Smooth muscle cell (in vitro differentiated cells): Measurements from ENCODE around the gene MST1. TPM values are rescaled to one million over a fixed set of nuclear protein-coding genes. Genes with fewer than 3 reads are reported as not detected.
"Not testable (repeated sequence)": the region's sequence is repeated elsewhere in the genome, so short reads cannot be mapped to it uniquely, and the experiment has no call there.

Source experiments
- DNase-seq: peaks from one replicate; lab custom pipeline; 2025; ENCODE audit not compliant: unreplicated experiment; lab: John Stamatoyannopoulos, UW
- H2AFZ ChIP-seq: fragments of 200-600 bp; sonication (generic); 2 replicates; pipeline ENCODE4 v1.6.0; 2016; ENCODE audit warnings: antibody characterized with exemption, low read depth, mild to moderate bottlenecking
- H3F3A ChIP-seq: fragments of 200-600 bp; sonication (generic); 2 replicates; pipeline ENCODE4 v1.6.0; 2017; ENCODE audit warnings: antibody characterized with exemption, low read depth
- H3K27ac ChIP-seq: fragments of 200-600 bp; sonication (generic); 2 replicates; pipeline ENCODE4 v1.5.1; 2016; ENCODE audit warnings: low read depth, mild to moderate bottlenecking
- H3K27me3 ChIP-seq: fragments of 200-600 bp; sonication (generic); 2 replicates; pipeline ENCODE4 v1.6.1; 2016; ENCODE audit warnings: low read depth, mild to moderate bottlenecking
- H3K36me3 ChIP-seq: fragments of 200-600 bp; sonication (generic); 2 replicates; pipeline ENCODE4 v1.5.1; 2016; ENCODE audit warnings: low read depth
- H3K4me1 ChIP-seq: fragments of 200-600 bp; sonication (generic); 2 replicates; pipeline ENCODE4 v1.5.1; 2016; ENCODE audit warnings: low read depth
- H3K4me2 ChIP-seq: fragments of 200-600 bp; sonication (generic); 2 replicates; pipeline ENCODE4 v1.6.0; 2016; ENCODE audit warnings: mild to moderate bottlenecking
- H3K4me3 ChIP-seq: fragments of 200-600 bp; sonication (generic); 2 replicates; pipeline ENCODE4 v1.5.1; 2016; ENCODE audit warnings: mild to moderate bottlenecking
- H3K79me2 ChIP-seq: fragments of 200-600 bp; sonication (generic); 2 replicates; pipeline ENCODE4 v1.6.0; 2016; ENCODE audit warnings: low read depth, mild to moderate bottlenecking
- H3K9ac ChIP-seq: fragments of 200-600 bp; sonication (generic); 2 replicates; pipeline ENCODE4 v1.6.0; 2016; ENCODE audit warnings: low read depth
- H3K9me3 ChIP-seq: fragments of 200-600 bp; sonication (generic); replicated peaks from 2 replicates; pipeline ENCODE4 v1.5.1; 2016; ENCODE audit warnings: low read depth
- H4K20me1 ChIP-seq: fragments of 200-600 bp; sonication (generic); 2 replicates; pipeline ENCODE4 v1.6.0; 2016; ENCODE audit warnings: low read depth
- CTCF ChIP-seq: fragments of 200-600 bp; sonication (generic); IDR thresholded peaks from 2 replicates; pipeline ENCODE4 v1.5.1; 2017; ENCODE audit warnings: borderline replicate concordance, mild to moderate bottlenecking, antibody characterized with exemption; ENCODE audit not compliant: insufficient read depth, poor library complexity, severe bottlenecking
- WGBS: methylation state at CpG from one replicate; pipeline ENCODE4 v1.1.7; 2016; ENCODE audit warnings: low lambda C conversion rate; 5-methylcytosine and 5-hydroxymethylcytosine counted together
- polyA plus RNA-seq: library from polyadenylated mRNA; unstranded; fragments of >200 nt; fragmentation: Nextera tagmentation; extraction: Ambion mirVana; gene quantifications from 2 replicates; pipeline ENCODE4 v1.2.1, GENCODE V29; 2016
- total RNA-seq: library from RNA; depleted of rRNA; stranded (reverse); fragments of >200 nt; gene quantifications from 2 replicates; pipeline ENCODE4 v1.2.3, GENCODE V29; 2014

The MST1 gene
- total and polyA plus RNA-seq, 2 experiments from 2014 or later: 18.7 to 22.9 TPM

DNA sequence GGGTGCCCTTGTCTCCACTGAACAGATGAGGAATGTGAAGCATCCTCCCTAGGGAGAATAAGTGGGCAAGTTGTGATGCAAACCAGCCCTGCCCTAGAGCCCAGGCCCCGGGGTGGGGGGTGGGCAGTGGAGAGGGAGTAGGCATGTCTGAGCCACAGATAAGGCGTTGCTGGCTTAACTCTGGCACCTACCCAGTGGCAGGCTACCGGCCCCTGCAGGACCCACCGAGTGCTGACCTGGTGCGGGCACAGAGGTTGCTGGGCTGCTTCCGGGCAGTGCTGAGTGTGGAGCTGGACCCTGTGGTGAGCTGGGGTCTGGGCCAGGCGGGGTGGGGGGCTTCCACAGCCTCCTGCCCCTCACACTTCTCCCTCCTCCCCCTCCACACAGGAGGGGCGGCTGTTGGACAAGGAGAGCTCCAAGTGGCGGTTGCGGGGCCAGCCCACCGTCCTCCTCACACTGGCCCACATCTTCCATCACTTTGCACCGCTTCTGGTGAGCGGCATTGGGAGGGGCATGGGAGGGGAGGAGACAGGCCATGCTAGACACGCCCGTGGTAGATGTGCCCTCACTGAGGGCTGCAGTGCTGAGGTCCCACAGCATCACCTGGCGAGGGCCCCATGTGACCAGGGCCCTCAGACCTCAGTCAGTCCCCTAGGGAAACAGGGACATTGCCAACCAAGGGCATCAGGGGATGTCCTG lies 10.2 kb upstream of the MST1 start:
- Histone ChIP-seq H3K9me3 (no peaks in the 10 kb centered on the region), H3K4me3 (no peak overlapping the region), H2AFZ (no peak overlapping the region), H3K4me1 (no peaks in the 10 kb centered on the region), H3K9ac (no peak overlapping the region), H3K27me3 (no peaks in the 10 kb centered on the region), H4K20me1 (peaks cover 8% of the 10 kb centered on the region), H3K4me2 (no peak overlapping the region), H3K27ac (no peak overlapping the region), H3F3A (no peaks in the 10 kb centered on the region), H3K79me2 (no peaks in the 10 kb centered on the region), H3K36me3 (no peaks in the 10 kb centered on the region)
- WGBS: 89% methylated on average over 16 of the region's 16 CpGs
- DNase-seq: no peak
- TF ChIP-seq CTCF: no peak

DNA sequence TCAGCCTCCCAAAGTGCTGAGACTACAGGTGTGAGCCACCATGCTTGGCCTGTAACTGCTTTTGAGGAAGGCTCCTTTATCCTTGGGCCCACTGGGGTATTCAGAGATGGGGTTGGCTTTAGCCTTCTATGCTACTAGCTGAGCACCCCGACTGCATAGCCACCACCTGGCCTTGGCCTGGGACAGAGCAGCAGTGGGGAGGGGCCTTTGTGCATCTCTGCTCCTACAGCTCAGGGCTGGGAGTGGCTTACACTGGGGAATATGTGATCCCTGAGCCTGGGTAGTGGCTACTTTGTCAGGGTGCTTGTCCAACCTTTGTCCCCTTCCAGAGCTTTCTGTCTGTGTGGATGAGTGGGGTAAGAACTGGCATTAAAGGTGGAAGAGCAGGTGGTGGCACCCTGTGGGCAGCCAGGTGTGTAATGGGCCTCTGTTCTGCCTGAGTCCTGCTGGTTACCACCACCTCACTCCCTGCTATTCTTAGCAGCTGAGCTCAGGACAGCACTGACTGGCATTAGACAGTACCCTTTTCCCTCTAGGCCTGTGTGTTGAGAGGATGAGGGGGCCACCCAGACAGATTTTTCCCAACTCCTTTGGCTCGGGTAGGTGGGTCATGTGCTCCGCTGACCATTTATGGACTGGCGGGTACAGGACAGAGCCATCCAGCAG lies 6.2 kb upstream of the MST1 start:
- not testable (repeated sequence) for H2AFZ ChIP-seq, H3K36me3 ChIP-seq, H3K4me1 ChIP-seq, H3K27me3 ChIP-seq, H3F3A ChIP-seq, H3K9ac ChIP-seq, H3K4me3 ChIP-seq, H3K27ac ChIP-seq, DNase-seq, H3K9me3 ChIP-seq, H3K4me2 ChIP-seq
- 98% methylated on average over 4 of the region's 4 CpGs for WGBS
- H3K79me2 ChIP-seq: peaks cover 20% of the 10 kb centered on the region
- H4K20me1 ChIP-seq: peaks cover 16% of the 10 kb centered on the region

DNA sequence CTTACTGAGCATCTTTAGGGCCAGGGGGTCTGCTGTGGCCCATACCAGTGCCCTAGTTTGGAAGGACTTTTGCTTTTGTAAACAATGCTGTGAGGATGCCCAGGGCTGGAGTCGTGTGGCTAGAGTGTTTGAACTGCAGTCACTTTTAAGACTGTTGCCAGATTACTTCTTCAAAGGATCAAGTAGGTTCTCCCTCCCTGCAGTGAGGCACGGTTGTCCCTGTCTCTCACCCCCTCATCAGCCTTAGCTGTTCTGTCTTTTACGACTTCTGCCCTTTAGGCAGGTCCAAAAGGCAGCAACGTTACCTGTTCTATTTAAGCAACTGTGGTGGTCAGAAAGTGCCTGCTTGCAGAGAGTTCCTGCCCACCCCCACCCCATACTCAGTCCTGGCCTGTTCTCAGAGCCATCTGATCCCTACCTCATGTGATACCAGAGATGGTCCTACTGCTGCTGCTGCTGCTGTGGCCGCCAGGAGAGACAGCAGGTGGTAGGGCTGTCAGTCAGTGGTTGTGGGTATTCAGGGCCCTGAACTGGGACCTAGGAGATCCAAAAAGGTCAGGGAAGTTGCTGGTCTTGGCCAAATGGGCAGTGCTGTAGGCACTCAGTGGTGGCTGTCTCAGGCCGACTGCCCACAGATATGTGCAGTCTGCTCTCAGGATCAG lies 5.3 kb upstream of the MST1 start:
- not testable (repeated sequence) for H3K4me3 ChIP-seq, H3K27ac ChIP-seq, DNase-seq, H3K4me2 ChIP-seq, H3K4me1 ChIP-seq, H3K27me3 ChIP-seq, H2AFZ ChIP-seq, H3K36me3 ChIP-seq, H3K9me3 ChIP-seq, H3K9ac ChIP-seq, H3F3A ChIP-seq
- WGBS: 73% methylated on average over 6 of the region's 6 CpGs
- Histone ChIP-seq H3K79me2 (peaks cover 28% of the 10 kb centered on the region), H4K20me1 (peaks cover 16% of the 10 kb centered on the region)

- WGBS: 95% methylated on average over 3 of the region's 3 CpGs
- H3K79me2 ChIP-seq: peaks cover 28% of the 10 kb centered on the region
Measured at GRCh38 chr3:49691481-49691880, 2.2 kb upstream of the MST1 start.

DNA sequence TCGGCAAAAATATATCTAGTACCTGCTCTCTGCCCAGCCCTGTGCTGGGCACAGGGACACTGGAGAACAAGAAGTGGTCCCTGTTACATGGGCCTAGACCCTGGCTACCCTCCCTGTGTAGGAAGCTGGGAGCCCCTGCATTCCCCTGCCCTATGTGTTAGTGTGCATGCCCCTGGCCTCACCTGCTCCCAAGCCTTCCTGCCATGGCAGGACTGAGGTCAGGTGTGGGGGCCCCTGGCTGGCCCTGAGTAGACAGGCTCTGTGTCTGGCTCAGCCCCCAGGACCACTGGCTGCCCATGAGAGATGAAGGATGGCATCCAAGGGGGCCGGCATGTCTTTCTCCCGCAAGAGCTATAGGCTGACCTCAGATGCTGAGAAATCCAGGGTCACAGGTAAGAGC lies 1.6 kb upstream of the MST1 start:
- H3K27ac ChIP-seq, H3K9ac ChIP-seq, H3K4me2 ChIP-seq, H3F3A ChIP-seq, DNase-seq, H3K4me1 ChIP-seq, H3K9me3 ChIP-seq, H3K4me3 ChIP-seq, H3K27me3 ChIP-seq, H3K36me3 ChIP-seq, H2AFZ ChIP-seq: not testable (repeated sequence)
- H3K79me2 ChIP-seq: peaks cover 28% of the 10 kb centered on the region
- H4K20me1 ChIP-seq: peaks cover 13% of the 10 kb centered on the region
- WGBS: 94% methylated on average over 3 of the region's 3 CpGs

More at GRCh38 chr3:49691481-49691880, 2.2 kb upstream of the MST1 start:
- H2AFZ ChIP-seq, H3K36me3 ChIP-seq, H3K9me3 ChIP-seq, H3F3A ChIP-seq, H3K27ac ChIP-seq, H3K9ac ChIP-seq, H3K4me3 ChIP-seq, H3K4me2 ChIP-seq, H3K27me3 ChIP-seq, DNase-seq, H3K4me1 ChIP-seq: not testable (repeated sequence)
- peaks cover 13% of the 10 kb centered on the region for H4K20me1 ChIP-seq

DNA sequence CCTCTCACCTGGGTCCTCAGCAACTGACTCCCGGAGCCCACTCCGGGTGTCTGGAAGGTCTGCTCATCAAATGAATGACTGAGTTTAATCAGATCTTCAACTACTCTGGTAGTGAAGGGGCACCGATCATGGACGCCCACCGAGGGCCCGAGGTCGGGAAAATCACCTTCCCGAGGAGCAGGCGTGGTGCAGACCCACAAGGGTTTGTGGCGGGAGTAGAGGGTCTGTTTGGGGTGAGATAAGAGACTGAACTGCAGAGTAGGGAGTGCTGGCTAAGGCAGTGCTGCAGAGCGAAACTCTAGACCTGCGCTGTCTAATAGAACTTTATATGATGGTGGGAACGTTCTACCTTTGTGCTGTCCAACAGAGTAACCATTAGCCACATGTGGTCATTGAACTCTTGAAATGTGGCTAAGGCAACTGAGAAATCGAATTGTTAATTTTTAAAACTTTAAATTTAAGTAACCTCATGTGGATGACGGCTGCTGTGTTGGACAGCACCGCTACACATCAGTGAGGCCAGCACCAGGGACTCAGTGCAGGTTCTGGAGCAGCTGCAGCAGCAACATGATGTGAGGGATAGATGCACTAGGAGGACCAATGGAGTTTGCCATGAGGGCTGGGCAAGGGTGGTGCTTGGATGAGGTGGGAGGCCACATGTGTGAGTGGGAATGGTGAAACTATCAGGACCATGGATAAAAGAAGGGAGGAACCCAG lies 792 bp upstream of the MST1 start:
- WGBS: 19% methylated on average over 16 of the region's 16 CpGs
- not testable (repeated sequence) for H3F3A ChIP-seq, H3K4me1 ChIP-seq, H3K36me3 ChIP-seq, H3K27me3 ChIP-seq, H3K9me3 ChIP-seq, H3K27ac ChIP-seq, DNase-seq
- H2AFZ ChIP-seq: peak overlapping the region; percentile 60
- peaks cover 13% of the 10 kb centered on the region for H4K20me1 ChIP-seq
- peak overlapping the region; percentile 89 for H3K4me3 ChIP-seq
- peak overlapping the region; percentile 97 for H3K4me2 ChIP-seq
- peaks cover 28% of the 10 kb centered on the region for H3K79me2 ChIP-seq
- H3K9ac ChIP-seq: peak overlapping the region; percentile 74

- H3K4me1 ChIP-seq, H3K27me3 ChIP-seq, H3F3A ChIP-seq, H4K20me1 ChIP-seq, H3K36me3 ChIP-seq, H3K9me3 ChIP-seq, DNase-seq: not testable (repeated sequence)
- peak overlapping the region; percentile 60 for H2AFZ ChIP-seq
- H3K4me2 ChIP-seq: peak overlapping the region; percentile 97
- 79% methylated on average over 7 of the region's 7 CpGs for WGBS
- peak overlapping the region; percentile 8 for H3K27ac ChIP-seq
- peak overlapping the region; percentile 89 for H3K4me3 ChIP-seq
- peaks cover 26% of the 10 kb centered on the region for H3K79me2 ChIP-seq
- peak overlapping the region; percentile 46 for H3K9ac ChIP-seq
Measured at GRCh38 chr3:49688338-49689045, 782 bp downstream of the MST1 start.
